HepG2 (cell line): ENCODE measurements around the gene PYGB. TPM values are rescaled to one million over a fixed set of nuclear protein-coding genes. Genes with fewer than 3 reads are reported as not detected.
A peak's percentile ranks its signal among the peaks of the same experiment; 100 is the strongest.

Source experiments
- AGO1 ChIP-seq: fragments of 200-400 bp; formaldehyde crosslinking; IDR thresholded peaks from 2 replicates; pipeline ENCODE4 v1.6.1; 2017; ENCODE audit warnings: mild to moderate bottlenecking, low read depth, low read length, moderate library complexity; ENCODE audit not compliant: poor library complexity, severe bottlenecking
- AKNA ChIP-seq: sonication (generic); formaldehyde crosslinking; IDR thresholded peaks from 2 replicates; pipeline ENCODE4 v1.4.0; 2020; ENCODE audit warnings: missing genetic modification reagents, borderline replicate concordance
- BRD4 ChIP-seq: sonication (generic); formaldehyde crosslinking; IDR thresholded peaks from 2 replicates; pipeline ENCODE4 v1.4.0; 2020; ENCODE audit warnings: missing genetic modification reagents
- GABPB1 ChIP-seq: IDR thresholded peaks from 2 replicates; pipeline ENCODE4 v1.6.1; 2016; ENCODE audit warnings: mild to moderate bottlenecking, missing genetic modification reagents, moderate library complexity, missing compliant biosample characterization
- HNF1A ChIP-seq, 2 experiments: sonication (generic) in 1 of 2; formaldehyde crosslinking in 1 of 2; IDR thresholded peaks; 2 replicates each; pipeline versions ENCODE4 v1.4.0 to v1.6.1; 2016 to 2020; ENCODE audit warnings: borderline replicate concordance in 1 of 2, low read depth in 1 of 2, mild to moderate bottlenecking in 1 of 2, missing genetic modification reagents in 1 of 2
- RARG ChIP-seq: sonication (generic); formaldehyde crosslinking; IDR thresholded peaks from 2 replicates; pipeline ENCODE4 v1.4.0; 2020; ENCODE audit warnings: low read depth, mild to moderate bottlenecking, missing genetic modification reagents
- TCF12 ChIP-seq, 2 experiments: fragments of 450-650 bp in 1 of 2; sonication (generic) in 1 of 2; formaldehyde crosslinking in 1 of 2; IDR thresholded peaks; 2 replicates each; pipeline versions ENCODE4 v1.6.1 to v1.8.0; 2017 to 2022; ENCODE audit warnings: antibody characterized with exemption in 1 of 2, mild to moderate bottlenecking in 1 of 2, missing genetic modification reagents in 1 of 2, moderate library complexity in 1 of 2
- ZBTB21 ChIP-seq: sonication (generic); formaldehyde crosslinking; IDR thresholded peaks from 2 replicates; pipeline ENCODE4 v1.4.0; 2020; ENCODE audit warnings: missing genetic modification reagents
- ZBTB26 ChIP-seq: IDR thresholded peaks from 2 replicates; pipeline ENCODE4 v1.6.1; 2016; ENCODE audit warnings: missing compliant biosample characterization, missing genetic modification reagents, borderline replicate concordance
- ZBTB3 ChIP-seq: sonication (generic); formaldehyde crosslinking; IDR thresholded peaks from 2 replicates; pipeline ENCODE4 v1.4.0; 2020; ENCODE audit warnings: low read depth, mild to moderate bottlenecking, moderate library complexity, missing genetic modification reagents, borderline replicate concordance
- ZKSCAN8 ChIP-seq: IDR thresholded peaks from 2 replicates; pipeline ENCODE4 v1.6.1; 2016; ENCODE audit warnings: borderline replicate concordance, missing genetic modification reagents, missing compliant biosample characterization
- ZNF235 ChIP-seq: sonication (generic); formaldehyde crosslinking; IDR thresholded peaks from 2 replicates; pipeline ENCODE4 v1.8.1; 2023; ENCODE audit warnings: mild to moderate bottlenecking, missing genetic modification reagents, borderline replicate concordance
- ZNF256 ChIP-seq: sonication (generic); formaldehyde crosslinking; conservative IDR thresholded peaks from 2 replicates; pipeline ENCODE4 v1.4.0; 2020; ENCODE audit warnings: missing genetic modification reagents
- ZNF724P ChIP-seq: sonication (generic); formaldehyde crosslinking; IDR thresholded peaks from 2 replicates; pipeline ENCODE4 v1.8.0; 2022; ENCODE audit warnings: missing genetic modification reagents, borderline replicate concordance
- ZNF761 ChIP-seq: sonication (generic); formaldehyde crosslinking; conservative IDR thresholded peaks from 2 replicates; pipeline ENCODE4 v1.4.0; 2020; ENCODE audit warnings: mild to moderate bottlenecking, missing genetic modification reagents
- ZNF788 ChIP-seq: sonication (generic); formaldehyde crosslinking; IDR thresholded peaks from 2 replicates; pipeline ENCODE4 v1.5.0; 2020; ENCODE audit warnings: mild to moderate bottlenecking, missing genetic modification reagents, borderline replicate concordance
- polyA plus RNA-seq, 8 experiments: library from polyadenylated mRNA; depleted of rRNA in 3 of 8; stranded (reverse) in 7 of 8; unstranded in 1 of 8; fragments of >200 nt; fragmentation: Illumina TruSeq in 4 of 8; extraction: Trizol in 4 of 8; gene quantifications; 2 replicates each; pipeline versions ENCODE4 v1.2.1 to v1.2.3, GENCODE V29; 2011 to 2016; ENCODE audit warnings: low read depth in 4 of 8, missing spikeins in 1 of 8, mixed read lengths in 1 of 8; ENCODE audit not compliant: insufficient read depth in 1 of 8
- total RNA-seq, 5 experiments: library from RNA; depleted of rRNA; stranded (reverse); fragments of >200 nt; fragmentation: Illumina TruSeq; extraction: Trizol; gene quantifications; 2 replicates each; pipeline ENCODE4 v1.2.3, GENCODE V29; 2016; ENCODE audit warnings: low read depth in 1 of 5

Gene PYGB
- total and polyA plus RNA-seq, 2 of the 13 experiments (the other 11 are each of a cell fraction or from before 2014, with no cell fraction given): 24.2 to 86.3 TPM

DNA sequence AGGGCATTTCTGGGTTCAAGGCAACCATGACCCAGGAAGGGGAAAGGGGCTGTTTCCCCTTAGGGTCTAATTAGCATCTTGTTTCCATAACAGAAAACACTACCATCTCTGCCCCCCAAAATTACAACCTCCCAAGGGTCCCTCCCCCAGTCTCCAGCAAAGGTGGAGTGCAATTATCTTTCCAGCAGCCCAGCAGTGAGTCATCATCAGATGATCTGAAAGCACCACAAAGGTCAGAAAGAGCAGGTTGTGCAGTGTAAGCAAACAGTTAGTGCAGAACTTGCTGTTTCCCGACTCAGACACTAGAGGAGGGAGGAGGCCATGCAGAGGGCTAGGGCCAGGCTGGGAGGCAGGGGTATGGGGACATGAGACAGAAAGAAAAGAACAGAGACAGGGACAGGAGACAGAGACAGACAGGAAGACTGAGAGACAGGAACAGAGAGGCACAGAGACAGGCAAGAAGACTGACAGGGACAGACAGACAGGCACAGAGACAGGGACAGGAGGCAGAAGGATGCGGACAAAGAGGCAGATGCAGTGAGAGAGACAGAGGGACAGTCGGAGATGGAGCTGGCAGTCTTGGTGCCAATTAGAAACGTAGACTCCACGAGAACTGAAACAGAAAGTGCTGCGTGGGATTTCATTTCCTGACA, 62.5 kb downstream of the PYGB start (continued):
- TF ChIP-seq HNF1A (IDR thresholded peaks at IDR 0.05; ENCODE audit: low read depth) (no peak), HNF1A (CRISPR knock-in tag; IDR thresholded peaks at IDR 0.05; ENCODE audit: borderline replicate concordance) (peak; percentile 68), AGO1 (no peak), ZNF724P (CRISPR knock-in tag) (no peak), AKNA (CRISPR knock-in tag) (no peak), ZKSCAN8 (peak; percentile 96), ZNF256 (CRISPR knock-in tag) (no peak), ZNF788 (peak; percentile 91; the same call in 1 of the 2 replicates), GABPB1 (CRISPR knock-in tag) (peak; percentile 7; the same call in 1 of the 2 replicates), ZNF761 (CRISPR knock-in tag) (no peak), ZBTB21 (CRISPR knock-in tag) (peak; percentile 65), RARG (no peak), ZBTB3 (CRISPR knock-in tag) (peak; percentile 92; the same call in 1 of the 2 replicates), BRD4 (CRISPR knock-in tag) (no peak), TCF12 (IDR thresholded peaks at IDR 0.05) (no peak), TCF12 (CRISPR knock-in tag; IDR thresholded peaks at IDR 0.05) (no peak), ZNF235 (CRISPR knock-in tag) (0 out of 2 replicates have a peak, but pooled peaks have one; percentile 57), ZBTB26 (peak; percentile 45)
